ENCODE data around the gene C12orf75. TPM values are rescaled to one million over a fixed set of nuclear protein-coding genes. Genes with fewer than 3 reads are reported as not detected.

C12orf75 gene
- total RNA-seq, 1 experiment from 2014 or later = 46.0 TPM

GRCh38 chr12:105289114-105289904 is 41.2 kb upstream of the C12orf75 start:
- intact Hi-C loops (cut with micrococcal nuclease; ENCODE audit: unreplicated experiment) = no loop called here
- no TSS peak for BruUV-seq (replicated peaks)
- Histone ChIP-seq H3K27me3 (replicated peaks; ENCODE audit: insufficient read depth, low read depth, low read length, poor library complexity) (peaks cover 3% of the 10 kb centered on the region), H3K27ac (ENCODE audit: low read depth, low read length, poor library complexity, severe bottlenecking) (no peak overlapping the region), H3K36me3 (ENCODE audit: insufficient read depth, low read length, poor library complexity, severe bottlenecking) (no peaks in the 10 kb centered on the region), H3K4me3 (ENCODE audit: low read depth, low read length, poor library complexity, severe bottlenecking) (no peak overlapping the region), H3K4me1 (ENCODE audit: insufficient read depth, low read length, poor library complexity, severe bottlenecking) (no peaks in the 10 kb centered on the region), H3K9me3 (ENCODE audit: low read depth, low read length, poor library complexity, severe bottlenecking) (no peaks in the 10 kb centered on the region)
- ChIA-PET POLR2A (ENCODE audit: low non-redundant PET) (no interaction called here), CTCF (no interaction called here)
- TF ChIP-seq CTCF (conservative IDR thresholded peaks at IDR 0.05; ENCODE audit: low read depth, low read length) (no peak), EZH2 (IDR thresholded peaks at IDR 0.05; ENCODE audit: borderline replicate concordance, low read depth, low read length, poor library complexity, severe bottlenecking) (no peak)
- DNase-seq (ENCODE audit: low spot score) = no peak

- Histone ChIP-seq H3K9me3 (ENCODE audit: low read depth, low read length, poor library complexity, severe bottlenecking) (no peaks in the 10 kb centered on the region), H3K27me3 (replicated peaks; ENCODE audit: insufficient read depth, low read depth, low read length, poor library complexity) (no peaks in the 10 kb centered on the region), H3K36me3 (ENCODE audit: insufficient read depth, low read length, poor library complexity, severe bottlenecking) (no peaks in the 10 kb centered on the region), H3K27ac (ENCODE audit: low read depth, low read length, poor library complexity, severe bottlenecking) (no peak overlapping the region), H3K4me3 (ENCODE audit: low read depth, low read length, poor library complexity, severe bottlenecking) (no peak overlapping the region), H3K4me1 (ENCODE audit: insufficient read depth, low read length, poor library complexity, severe bottlenecking) (no peaks in the 10 kb centered on the region)
- CTCF ChIA-PET = no interaction called here
- POLR2A ChIA-PET (ENCODE audit: low non-redundant PET) = no interaction called here
- TF ChIP-seq EZH2 (IDR thresholded peaks at IDR 0.05; ENCODE audit: borderline replicate concordance, low read depth, low read length, poor library complexity, severe bottlenecking) (no peak), CTCF (conservative IDR thresholded peaks at IDR 0.05; ENCODE audit: low read depth, low read length) (no peak)
- DNase-seq (ENCODE audit: low spot score) = no peak
- intact Hi-C loops (cut with micrococcal nuclease; ENCODE audit: unreplicated experiment) = no loop called here
- no TSS peak for BruUV-seq (replicated peaks)
Measured at GRCh38 chr12:105291531-105291930, 39.0 kb upstream of the C12orf75 start.

GRCh38 chr12:105292705-105293104 is 37.8 kb upstream of the C12orf75 start:
- Histone ChIP-seq H3K27ac (ENCODE audit: low read depth, low read length, poor library complexity, severe bottlenecking) (no peak overlapping the region), H3K27me3 (replicated peaks; ENCODE audit: insufficient read depth, low read depth, low read length, poor library complexity) (no peaks in the 10 kb centered on the region), H3K36me3 (ENCODE audit: insufficient read depth, low read length, poor library complexity, severe bottlenecking) (no peaks in the 10 kb centered on the region), H3K4me3 (ENCODE audit: low read depth, low read length, poor library complexity, severe bottlenecking) (no peak overlapping the region), H3K9me3 (ENCODE audit: low read depth, low read length, poor library complexity, severe bottlenecking) (no peaks in the 10 kb centered on the region), H3K4me1 (ENCODE audit: insufficient read depth, low read length, poor library complexity, severe bottlenecking) (no peaks in the 10 kb centered on the region)
- DNase-seq (ENCODE audit: low spot score) = no peak
- intact Hi-C loops (cut with micrococcal nuclease; ENCODE audit: unreplicated experiment) = no loop called here
- TF ChIP-seq CTCF (conservative IDR thresholded peaks at IDR 0.05; ENCODE audit: low read depth, low read length) = no peak
- no TSS peak for BruUV-seq (replicated peaks)
- ChIA-PET POLR2A (ENCODE audit: low non-redundant PET) (no interaction called here), CTCF (no interaction called here)

All from A673 (cell line).